ENCODE data around the gene SLC25A14. TPM values are rescaled to one million over a fixed set of nuclear protein-coding genes. Genes with fewer than 3 reads are reported as not detected.

SLC25A14 gene
- total RNA-seq, 1 donor from 2014 or later, result 19.2 TPM

DNA sequence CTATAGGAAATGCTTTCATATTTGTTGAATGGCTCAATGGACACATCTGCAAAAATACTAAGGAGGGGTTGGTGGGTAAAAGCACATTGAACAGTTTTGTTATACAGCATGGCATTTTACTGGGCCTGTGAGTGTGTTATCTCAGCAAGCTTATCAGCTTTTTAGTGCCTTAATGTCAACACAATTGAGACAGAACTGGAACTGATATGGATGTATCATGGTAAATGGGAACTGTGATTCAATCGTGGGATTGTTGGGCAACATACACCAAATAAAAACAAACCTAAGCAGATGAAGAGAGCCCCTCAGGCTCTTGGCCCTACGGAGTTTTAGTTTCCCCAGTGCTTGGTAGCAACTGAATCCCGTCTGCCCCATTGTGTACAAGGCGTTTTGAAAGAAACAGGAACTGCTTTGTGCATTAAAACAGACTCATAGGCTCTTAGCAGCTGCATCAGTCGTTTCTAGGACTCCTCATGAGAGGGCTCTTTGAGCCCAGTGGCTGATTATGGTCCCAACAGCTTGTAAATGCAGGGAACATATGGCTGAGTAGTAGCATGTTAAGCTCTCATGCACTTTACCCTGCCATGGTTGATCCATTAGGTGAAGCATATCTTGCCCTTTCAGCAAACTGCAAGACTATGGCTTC is 38.4 kb downstream of the SLC25A14 start:
- Mint-ChIP-seq H3K27ac (no peak overlapping the region), H3K36me3 (no peaks in the 10 kb centered on the region), H3K9me3 (no peaks in the 10 kb centered on the region), H3K4me1 (no peaks in the 10 kb centered on the region), H3K4me3 (no peak overlapping the region), H3K27me3 (ENCODE audit: insufficient read depth, low read depth) (no peaks in the 10 kb centered on the region)
- Histone ChIP-seq H4K20me1 (ENCODE audit: low read depth) (no peaks in the 10 kb centered on the region), H3K4me1 (no peaks in the 10 kb centered on the region), H3F3A (ENCODE audit: low read depth) (no peaks in the 10 kb centered on the region), H2AFZ (replicated peaks) (peak overlapping the region; percentile 45), H3K9me3 (ENCODE audit: low read depth) (no peaks in the 10 kb centered on the region), H3K27ac (no peak overlapping the region), H3K4me2 (no peak overlapping the region), H3K9ac (no peak overlapping the region), H3K79me2 (ENCODE audit: low read depth) (no peaks in the 10 kb centered on the region), H3K4me3 (no peak overlapping the region), H3K36me3 (no peaks in the 10 kb centered on the region), H3K27me3 (no peaks in the 10 kb centered on the region)
- DNase-seq (ENCODE audit: low spot score), result no peak
- TF ChIP-seq, protein P1, sequence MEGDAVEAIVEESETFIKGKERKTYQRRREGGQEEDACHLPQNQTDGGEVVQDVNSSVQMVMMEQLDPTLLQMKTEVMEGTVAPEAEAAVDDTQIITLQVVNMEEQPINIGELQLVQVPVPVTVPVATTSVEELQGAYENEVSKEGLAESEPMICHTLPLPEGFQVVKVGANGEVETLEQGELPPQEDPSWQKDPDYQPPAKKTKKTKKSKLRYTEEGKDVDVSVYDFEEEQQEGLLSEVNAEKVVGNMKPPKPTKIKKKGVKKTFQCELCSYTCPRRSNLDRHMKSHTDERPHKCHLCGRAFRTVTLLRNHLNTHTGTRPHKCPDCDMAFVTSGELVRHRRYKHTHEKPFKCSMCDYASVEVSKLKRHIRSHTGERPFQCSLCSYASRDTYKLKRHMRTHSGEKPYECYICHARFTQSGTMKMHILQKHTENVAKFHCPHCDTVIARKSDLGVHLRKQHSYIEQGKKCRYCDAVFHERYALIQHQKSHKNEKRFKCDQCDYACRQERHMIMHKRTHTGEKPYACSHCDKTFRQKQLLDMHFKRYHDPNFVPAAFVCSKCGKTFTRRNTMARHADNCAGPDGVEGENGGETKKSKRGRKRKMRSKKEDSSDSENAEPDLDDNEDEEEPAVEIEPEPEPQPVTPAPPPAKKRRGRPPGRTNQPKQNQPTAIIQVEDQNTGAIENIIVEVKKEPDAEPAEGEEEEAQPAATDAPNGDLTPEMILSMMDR (IDR thresholded peaks at IDR 0.05), result no peak
- no peak for TF ChIP-seq EZH2phosphoT487 (IDR thresholded peaks at IDR 0.05)
- TF ChIP-seq EZH2 (IDR thresholded peaks at IDR 0.05), result no peak

DNA sequence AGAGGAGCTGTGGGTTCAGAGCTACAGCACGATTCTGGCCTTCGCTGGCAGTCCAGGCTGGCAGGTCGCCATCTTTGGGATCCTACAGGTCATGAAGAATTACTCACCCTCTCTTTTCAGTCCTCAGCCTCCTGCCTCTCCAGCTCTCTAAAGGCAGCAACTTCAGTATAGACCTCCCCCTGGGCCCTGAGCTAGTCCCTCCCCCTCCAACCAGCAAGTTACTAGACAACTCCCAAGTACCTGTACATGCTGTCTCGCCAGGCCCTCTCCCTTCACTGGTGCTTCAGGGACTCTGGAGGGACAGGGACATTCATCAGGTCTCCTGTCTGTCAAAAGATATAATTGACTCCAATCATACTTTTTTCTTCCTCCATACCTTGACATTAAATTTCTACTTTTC is 45.8 kb downstream of the SLC25A14 start, which contains the start of gene GPR119:
Gene GPR119, minus strand, starts transcription at position 155 of the 400 bp plus-strand sequence. CDS start 227 bp downstream, outside the sequence.
- H2AFZ ChIP-seq (replicated peaks), result no peak within 1 kb of the TSS
- H3K4me3 ChIP-seq, result no peak within 1 kb of the TSS
- H3K4me2 ChIP-seq, result no peak within 1 kb of the TSS
- H3F3A ChIP-seq (ENCODE audit: low read depth), result no peaks in the 10 kb centered on the region
- TF ChIP-seq EZH2phosphoT487 (IDR thresholded peaks at IDR 0.05) (no peak), EZH2 (IDR thresholded peaks at IDR 0.05) (no peak)
- TF ChIP-seq, protein P1 (IDR thresholded peaks at IDR 0.05), result no peak
- H3K4me3 Mint-ChIP-seq, result no peak within 1 kb of the TSS
- DNase-seq (ENCODE audit: low spot score), result no peak
- no peak within 1 kb of the TSS for H3K9ac ChIP-seq
- no peaks in the 10 kb centered on the region for H3K4me1 Mint-ChIP-seq
- H3K9me3 Mint-ChIP-seq, result no peaks in the 10 kb centered on the region
- peaks cover 4% of the 10 kb centered on the region for H3K9me3 ChIP-seq (ENCODE audit: low read depth)
- H3K27me3 Mint-ChIP-seq (ENCODE audit: insufficient read depth, low read depth), result peaks cover 11% of the 10 kb centered on the region
- no peak within 1 kb of the TSS for H3K27ac ChIP-seq
- no peaks in the 10 kb centered on the region for H3K36me3 Mint-ChIP-seq
- no peaks in the 10 kb centered on the region for H3K79me2 ChIP-seq (ENCODE audit: low read depth)
- no peaks in the 10 kb centered on the region for H3K36me3 ChIP-seq
- H4K20me1 ChIP-seq (ENCODE audit: low read depth), result no peaks in the 10 kb centered on the region
- H3K27me3 ChIP-seq, result no peaks in the 10 kb centered on the region
- no peaks in the 10 kb centered on the region for H3K4me1 ChIP-seq
- no peak within 1 kb of the TSS for H3K27ac Mint-ChIP-seq

GRCh38 chrX:130386408-130386808 is 46.7 kb downstream of the SLC25A14 start:
- Histone ChIP-seq H3K36me3 (no peaks in the 10 kb centered on the region), H3K4me1 (no peaks in the 10 kb centered on the region), H3K4me2 (no peak overlapping the region), H3F3A (ENCODE audit: low read depth) (no peaks in the 10 kb centered on the region), H4K20me1 (ENCODE audit: low read depth) (no peaks in the 10 kb centered on the region), H3K9ac (no peak overlapping the region), H2AFZ (replicated peaks) (no peak overlapping the region), H3K27me3 (no peaks in the 10 kb centered on the region), H3K4me3 (no peak overlapping the region), H3K27ac (no peak overlapping the region), H3K79me2 (ENCODE audit: low read depth) (no peaks in the 10 kb centered on the region), H3K9me3 (ENCODE audit: low read depth) (peaks cover 4% of the 10 kb centered on the region)
- no peak overlapping the region for H3K27ac Mint-ChIP-seq
- H3K27me3 Mint-ChIP-seq (ENCODE audit: insufficient read depth, low read depth), result peaks cover 11% of the 10 kb centered on the region
- no peak for DNase-seq (ENCODE audit: low spot score)
- TF ChIP-seq EZH2 (IDR thresholded peaks at IDR 0.05) (no peak), EZH2phosphoT487 (IDR thresholded peaks at IDR 0.05) (no peak)
- TF ChIP-seq, protein P1 (IDR thresholded peaks at IDR 0.05), result no peak
- no peaks in the 10 kb centered on the region for H3K36me3 Mint-ChIP-seq
- H3K9me3 Mint-ChIP-seq, result no peaks in the 10 kb centered on the region
- no peaks in the 10 kb centered on the region for H3K4me1 Mint-ChIP-seq
- H3K4me3 Mint-ChIP-seq, result no peak overlapping the region
